Lung microvascular endothelial cell (primary cell): ENCODE data around the gene ATG3. TPM values are rescaled to one million over a fixed set of nuclear protein-coding genes. Genes with fewer than 3 reads are reported as not detected.
"Not testable (repeated sequence)": the region's sequence is repeated elsewhere in the genome, so short reads cannot be mapped to it uniquely, and the experiment has no call there.

Experiments
- DNase-seq, 2 donors: peaks; one replicate each; pipeline versions ENCODE4 v3.0.0 to v3.0.0-alpha.2; 2010; ENCODE audit warnings: low read depth in 2 of 2
- total RNA-seq: library from RNA; depleted of rRNA; stranded (reverse); fragments of >200 nt; gene quantifications from 2 replicates; pipeline ENCODE4 v1.2.1, GENCODE V29; 2014

ATG3 gene
- total RNA-seq, 1 donor from 2014 or later: 66.1 TPM

DNA sequence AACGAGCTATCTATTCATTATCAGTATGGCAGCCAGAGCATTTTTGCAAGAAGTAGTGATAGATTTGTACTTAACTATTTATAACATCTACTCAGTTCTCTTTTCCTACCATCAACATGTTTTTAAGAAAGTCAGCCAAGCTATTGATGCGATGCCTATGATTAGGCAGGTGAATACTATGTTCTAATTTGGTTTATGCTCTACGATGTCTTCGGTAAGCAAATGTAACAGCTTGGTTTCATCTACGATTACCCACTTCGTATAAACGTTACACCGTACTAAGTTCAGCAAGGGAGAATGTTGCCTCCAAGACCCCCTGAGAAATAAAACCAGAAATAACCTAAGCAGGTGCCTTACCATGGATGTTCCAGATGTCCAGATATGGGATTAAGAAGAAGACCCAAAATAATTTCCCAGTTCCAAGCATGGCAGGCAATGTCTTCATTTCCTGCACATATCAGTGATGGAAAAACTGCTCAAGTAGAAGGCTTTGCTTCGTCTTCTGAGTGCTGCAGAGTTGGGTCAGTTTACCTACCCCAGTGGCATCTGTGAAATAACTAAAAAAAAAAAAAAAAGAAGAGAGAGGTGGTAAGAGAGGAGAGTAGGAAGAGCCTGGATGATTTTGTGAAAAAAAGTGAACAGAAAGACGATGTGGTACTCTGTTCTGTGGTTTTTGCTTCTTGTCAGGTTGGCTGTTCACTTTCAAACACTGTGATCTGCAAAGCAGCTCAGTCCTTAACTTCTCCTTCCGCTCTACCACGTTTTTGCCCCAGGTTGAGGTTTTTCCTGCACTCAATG is 62.6 kb downstream of the ATG3 start, which contains the start of gene BTLA:
TSS of gene BTLA (minus strand) at position 559 of the 798 bp plus-strand sequence. CDS start at position 445, 114 bp downstream.
- no peak for DNase-seq

DNA sequence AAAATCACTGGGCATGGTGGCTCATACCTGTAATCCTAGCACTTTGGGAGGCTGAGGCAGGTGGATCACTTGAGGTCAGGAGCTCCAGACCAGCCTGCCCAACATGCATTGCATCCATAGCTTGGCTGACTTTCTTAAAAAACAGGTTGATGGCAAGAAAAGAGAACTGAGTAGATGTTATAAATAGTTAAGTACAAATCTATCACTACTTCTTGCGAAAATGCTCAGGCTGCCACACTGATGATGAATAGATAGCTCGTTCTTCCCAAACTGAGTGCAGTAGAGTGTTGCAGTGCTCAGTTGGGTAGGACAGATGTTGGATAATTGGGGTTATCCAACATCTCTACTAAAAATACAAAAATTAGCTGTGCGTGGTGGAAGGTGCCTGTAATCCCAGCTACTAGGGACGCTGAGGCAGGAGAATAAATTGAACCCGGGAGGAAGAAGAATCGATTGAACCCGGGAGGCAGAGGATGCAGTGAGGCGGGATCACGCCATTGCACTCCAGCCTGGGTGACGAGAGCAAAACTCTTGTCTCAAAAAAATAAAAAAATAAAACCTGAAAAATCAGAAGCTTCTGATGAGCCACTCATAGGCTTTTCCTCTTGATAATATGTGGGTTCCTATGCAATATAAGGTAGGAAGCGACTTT is 63.7 kb downstream of the ATG3 start:
- no peak for DNase-seq

DNA sequence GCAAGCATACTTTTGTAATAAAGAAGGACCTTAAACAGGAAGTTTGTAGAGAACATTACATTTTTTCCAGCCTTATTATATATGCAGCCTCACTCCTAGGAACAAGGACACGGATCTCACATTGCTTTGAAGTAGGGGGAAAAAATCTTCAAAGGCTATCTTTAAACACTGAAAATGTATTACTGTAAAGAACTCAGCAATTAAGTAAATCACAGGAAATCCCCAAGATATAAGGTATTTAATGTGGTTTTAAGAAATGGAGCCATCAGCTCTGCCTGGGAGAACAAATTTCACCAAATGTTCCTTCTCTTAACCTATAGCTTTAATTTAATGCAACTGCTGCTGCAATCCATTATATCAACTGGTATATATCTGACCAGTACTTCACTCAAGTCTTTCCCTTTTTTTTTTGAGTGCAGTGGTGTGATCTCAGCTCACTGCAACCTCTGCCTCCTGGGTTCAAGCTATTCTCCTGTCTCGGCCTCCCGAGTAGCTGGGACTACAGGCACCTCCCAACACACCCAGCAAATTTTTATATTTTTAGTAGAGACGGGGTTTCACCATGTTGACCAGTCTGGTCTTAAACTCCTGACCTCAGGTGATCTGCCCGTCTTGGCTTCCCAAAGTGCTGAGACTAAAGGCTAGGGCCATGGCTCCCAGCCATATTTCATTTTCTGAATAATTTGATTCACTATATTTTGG is 65.2 kb downstream of the ATG3 start:
- DNase-seq: no peak

DNA sequence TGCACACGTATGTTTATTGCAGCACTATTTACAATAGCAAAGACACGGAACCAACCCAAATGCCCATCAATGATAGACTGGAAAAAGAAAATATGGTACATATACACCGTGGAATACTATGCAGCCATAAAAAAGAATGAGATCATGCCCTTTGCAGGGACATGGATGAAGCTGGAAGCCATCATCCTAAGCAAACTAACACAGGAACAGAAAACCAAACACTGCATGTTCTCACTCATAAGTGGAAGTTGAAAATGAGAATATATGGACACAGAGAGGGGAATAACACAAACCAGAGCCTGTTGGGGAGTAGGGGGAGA is 67.4 kb downstream of the ATG3 start:
- DNase-seq: not testable (repeated sequence)

DNA sequence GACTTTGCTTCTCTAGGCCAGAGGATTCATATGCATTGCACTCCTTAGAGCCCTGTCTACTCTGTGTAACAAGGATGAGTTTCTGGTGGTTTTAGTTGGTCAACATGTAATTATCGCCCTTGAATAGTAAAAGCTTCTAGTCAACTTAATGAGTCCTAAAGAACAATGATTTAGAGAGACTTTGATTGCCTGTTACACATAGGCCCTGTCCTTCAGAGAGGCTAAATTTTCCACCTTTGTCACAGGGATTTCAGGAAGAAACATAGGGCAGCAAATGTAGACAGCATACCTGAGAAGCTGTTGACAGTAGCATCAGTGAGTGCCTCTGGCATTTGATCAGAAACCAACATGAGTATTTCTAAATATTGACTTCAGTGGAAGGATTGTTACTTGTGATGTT is 69.6 kb downstream of the ATG3 start:
- DNase-seq: no peak

DNA sequence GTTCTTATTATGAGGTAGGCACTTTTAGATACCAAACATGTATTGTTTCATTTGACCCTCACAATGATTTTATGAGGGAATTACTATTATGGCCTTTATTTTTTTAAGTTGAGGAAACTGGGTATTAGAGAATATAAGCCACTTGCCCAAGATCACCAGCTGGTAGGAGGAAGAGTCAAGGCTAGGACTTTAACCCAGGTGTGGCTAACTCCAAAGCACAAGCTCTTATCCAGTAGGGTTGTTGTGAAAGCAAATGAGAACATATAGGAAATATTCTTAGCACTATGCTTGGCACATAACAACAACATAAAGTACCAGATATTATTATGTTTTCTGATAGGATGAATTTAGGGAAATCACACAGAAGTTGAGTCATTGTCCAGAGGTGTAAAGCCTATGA is 70.4 kb downstream of the ATG3 start:
- no peak for DNase-seq

DNA sequence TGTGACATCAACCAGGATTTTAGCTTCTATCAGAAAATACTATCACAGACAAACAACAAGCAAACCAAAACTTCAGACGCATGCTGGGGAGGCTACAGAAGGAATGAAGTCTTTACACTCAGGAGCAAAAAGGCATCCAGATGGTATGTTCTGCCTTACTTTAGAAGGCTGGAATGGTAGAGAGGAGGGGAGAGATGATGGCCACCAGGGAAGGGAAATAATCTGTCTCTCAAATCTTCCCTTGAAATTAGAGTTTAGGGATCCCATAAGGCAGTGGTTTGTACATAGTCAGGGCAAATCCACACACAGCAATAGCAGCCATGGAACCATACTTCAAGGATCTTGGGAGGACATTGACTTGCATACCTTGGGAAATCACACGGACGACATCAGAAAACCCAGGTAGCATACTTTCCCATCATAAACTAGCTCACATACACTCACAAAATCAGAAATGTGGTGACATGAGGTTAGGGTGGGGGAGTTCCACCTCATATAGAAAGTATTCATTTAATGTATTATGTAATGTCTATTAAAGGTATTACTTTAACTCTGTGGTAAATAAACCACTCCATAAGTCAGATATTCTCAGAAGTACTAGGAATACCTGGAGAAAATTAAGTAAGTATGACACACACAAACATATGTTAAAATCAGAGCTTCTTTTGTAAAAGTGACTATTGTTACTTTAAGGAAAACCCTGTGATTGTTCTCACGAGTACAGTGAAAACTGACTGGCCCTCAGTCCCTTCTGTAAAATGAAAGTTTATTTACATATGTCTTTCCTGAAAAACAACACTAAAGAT is 71.9 kb downstream of the ATG3 start:
- no peak for DNase-seq

DNA sequence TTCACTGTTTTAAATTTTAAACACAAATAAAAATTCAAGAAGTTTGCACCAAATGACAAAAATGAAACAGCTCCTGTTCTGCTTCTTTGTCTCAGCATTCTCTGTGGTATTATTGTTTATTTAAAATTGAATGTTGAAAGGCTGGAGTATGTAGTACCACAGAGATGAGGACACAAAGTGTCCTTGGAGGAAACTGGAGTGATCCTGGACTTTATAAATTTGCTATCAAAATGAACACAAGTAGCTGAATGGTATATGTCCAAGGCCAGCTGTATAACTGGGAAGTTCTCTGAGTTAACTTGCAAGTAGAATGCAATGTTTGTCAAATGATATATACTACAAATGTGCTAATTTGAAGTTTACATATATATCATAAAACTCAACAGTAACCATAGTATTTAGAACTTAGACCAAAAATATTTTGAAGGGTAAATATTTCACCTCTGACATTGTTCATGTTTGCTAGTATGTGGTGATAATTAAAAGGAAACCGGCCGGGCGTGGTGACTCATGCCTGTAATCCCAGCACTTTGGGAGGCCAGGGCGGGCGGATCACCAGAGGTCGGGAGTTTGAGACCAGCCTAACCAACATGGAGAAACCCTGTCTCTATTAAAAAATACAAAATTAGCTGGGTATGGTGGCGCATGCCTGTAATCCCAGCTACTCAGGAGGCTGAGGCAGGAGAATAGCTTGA is 74.8 kb downstream of the ATG3 start:
- no peak for DNase-seq

DNA sequence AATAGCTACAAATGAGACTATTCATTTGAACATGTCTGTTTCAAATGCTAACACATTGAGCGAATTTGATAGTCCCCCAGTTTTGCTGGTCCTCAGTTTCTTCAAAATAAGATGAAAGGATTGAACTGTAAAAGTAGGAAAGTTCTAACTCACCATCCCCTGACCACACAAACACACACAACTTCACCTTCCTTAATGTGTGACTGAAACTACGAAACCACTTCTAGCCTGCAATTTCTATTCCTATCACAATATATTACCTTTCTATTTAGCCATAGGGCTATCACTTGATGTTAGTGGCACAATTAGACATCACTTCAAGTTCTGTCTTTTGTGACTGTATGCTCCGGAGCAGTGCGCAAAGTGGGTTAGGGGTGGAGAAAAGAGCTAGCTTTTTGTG is 77.4 kb downstream of the ATG3 start:
- no peak for DNase-seq

DNA sequence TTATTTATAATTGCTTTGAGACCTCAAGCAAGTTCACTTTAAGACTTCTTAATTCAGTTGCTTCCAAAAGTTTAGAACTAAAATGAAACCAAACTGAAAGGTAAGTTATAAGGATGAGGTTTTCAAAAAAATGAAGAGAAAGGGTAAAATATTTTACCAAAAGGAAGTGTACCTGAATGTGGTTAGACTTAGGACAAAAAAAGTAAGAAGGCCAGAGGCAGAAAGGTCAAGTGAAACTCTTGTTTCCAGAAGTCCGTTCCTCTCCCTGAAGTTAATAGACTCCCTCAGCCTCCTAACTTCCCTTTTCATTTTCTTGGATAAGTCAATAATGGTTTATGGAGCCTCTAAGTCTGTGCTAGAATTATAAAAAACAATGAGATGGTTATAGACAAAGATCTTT is 79.1 kb downstream of the ATG3 start:
- no peak for DNase-seq

Other genes with a start within 250 kb of the ATG3 start
- gene CD200, start 228.8 kb downstream of the ATG3 start, total RNA-seq: 3.1 and 9.9 TPM in 2 replicates
- not detected in 2 replicates for gene BTLA, start 62.5 kb downstream of the ATG3 start, total RNA-seq
- 22.0 and 35.7 TPM in 2 replicates for gene SLC35A5, start 83 bp upstream of the ATG3 start, total RNA-seq
- 5.2 and 14.4 TPM in 2 replicates for gene CCDC80, start 79.2 kb upstream of the ATG3 start, total RNA-seq